Cardiac muscle cell (in vitro differentiated cells and primary cell): ENCODE results near the gene PRKCA. TPM values are rescaled to one million over a fixed set of nuclear protein-coding genes. Genes with fewer than 3 reads are reported as not detected.

Experiments
- DNase-seq, 2 donors: peaks; one replicate each; pipeline versions ENCODE4 v3.0.0 to v3.0.0-alpha.2; 2010 to 2017; ENCODE audit warnings: low read depth in 1 of 2, low spot score in 1 of 2
- H3K27ac ChIP-seq: fragments of 200-600 bp; sonication (generic); 2 replicates; pipeline ENCODE4 v1.5.1; 2016
- H3K27me3 ChIP-seq: fragments of 200-600 bp; sonication (generic); 2 replicates; pipeline ENCODE4 v1.6.0; 2016; ENCODE audit warnings: control low read depth
- H3K36me3 ChIP-seq: fragments of 200-600 bp; sonication (generic); 2 replicates; pipeline ENCODE4 v1.5.1; 2016; ENCODE audit warnings: control low read depth
- H3K4me1 ChIP-seq: fragments of 200-600 bp; sonication (generic); 2 replicates; pipeline ENCODE4 v1.8.1; 2017; ENCODE audit warnings: low read depth, mild to moderate bottlenecking, mixed run types
- H3K4me3 ChIP-seq: fragments of 200-600 bp; sonication (generic); 2 replicates; pipeline ENCODE4 v1.5.1; 2016; ENCODE audit warnings: mild to moderate bottlenecking
- H3K9me3 ChIP-seq: fragments of 200-600 bp; sonication (generic); 2 replicates; pipeline ENCODE4 v1.5.1; 2017; ENCODE audit warnings: low read depth, mild to moderate bottlenecking, control low read depth
- polyA plus RNA-seq: library from polyadenylated mRNA; unstranded; fragments of >200 nt; fragmentation: Nextera tagmentation; extraction: Ambion mirVana; gene quantifications from 2 replicates; pipeline ENCODE4 v1.2.1, GENCODE V29; 2016
- total RNA-seq: library from RNA; depleted of rRNA; stranded (reverse); fragments of >200 nt; gene quantifications from 2 replicates; pipeline ENCODE4 v1.2.3, GENCODE V29; 2016
- TF ChIP-seq, protein P1 (sequence below): IDR thresholded peaks from 2 replicates; pipeline ENCODE4 v1.5.1; 2012; ENCODE audit warnings: low read depth, mild to moderate bottlenecking, low read length

The PRKCA gene
- total and polyA plus RNA-seq, 2 experiments from 2014 or later = 3.1 to 10.3 TPM

DNA sequence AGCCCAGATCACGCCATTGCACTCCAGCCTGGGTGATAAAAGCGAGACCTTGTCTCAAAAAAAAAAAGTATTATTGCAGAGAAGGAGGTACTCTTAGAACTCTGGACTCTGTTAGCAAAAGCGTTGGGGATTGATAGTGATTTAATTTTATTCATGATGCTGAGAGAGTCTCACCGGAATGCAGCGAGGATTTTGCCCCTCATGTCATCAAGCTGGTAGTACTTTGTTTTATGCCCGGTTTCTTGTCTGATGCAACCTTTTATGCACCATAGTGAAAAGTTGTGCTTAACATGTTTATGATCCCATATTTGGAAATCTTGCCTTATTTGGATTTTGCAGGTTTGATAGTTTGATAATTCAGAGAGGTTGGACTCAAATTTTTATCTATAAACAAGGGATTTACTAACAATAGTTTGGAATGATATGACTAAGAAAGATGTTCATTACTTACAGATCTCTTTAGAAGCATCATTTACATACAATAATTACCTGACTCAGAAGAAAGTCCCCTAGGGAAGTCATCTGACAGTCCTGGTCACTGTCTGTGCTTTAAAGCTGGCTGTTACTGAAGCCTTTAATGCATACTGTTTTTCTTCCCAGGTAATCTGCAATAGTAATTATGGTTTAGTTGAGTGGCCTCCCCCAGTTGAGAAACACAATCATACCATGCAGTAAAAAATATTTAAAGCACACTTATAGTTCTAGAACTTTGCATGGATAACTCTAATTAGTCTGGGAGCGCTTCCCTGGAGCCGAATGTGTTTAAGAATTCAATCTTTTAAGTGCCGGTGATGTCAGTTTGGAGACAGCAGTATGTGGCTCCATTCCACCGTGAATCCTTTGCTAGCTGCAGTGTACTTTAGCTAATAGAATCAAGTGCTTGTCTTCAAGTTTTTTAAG is 120.9 kb downstream of the PRKCA start:
- Histone ChIP-seq H3K4me1 (peaks cover 5% of the 10 kb centered on the region), H3K4me3 (no peak overlapping the region), H3K27ac (no peak overlapping the region), H3K36me3 (no peaks in the 10 kb centered on the region), H3K27me3 (no peaks in the 10 kb centered on the region), H3K9me3 (no peaks in the 10 kb centered on the region)
- DNase-seq = peak in 1 of 2 donors; percentile 21
- TF ChIP-seq, protein P1, sequence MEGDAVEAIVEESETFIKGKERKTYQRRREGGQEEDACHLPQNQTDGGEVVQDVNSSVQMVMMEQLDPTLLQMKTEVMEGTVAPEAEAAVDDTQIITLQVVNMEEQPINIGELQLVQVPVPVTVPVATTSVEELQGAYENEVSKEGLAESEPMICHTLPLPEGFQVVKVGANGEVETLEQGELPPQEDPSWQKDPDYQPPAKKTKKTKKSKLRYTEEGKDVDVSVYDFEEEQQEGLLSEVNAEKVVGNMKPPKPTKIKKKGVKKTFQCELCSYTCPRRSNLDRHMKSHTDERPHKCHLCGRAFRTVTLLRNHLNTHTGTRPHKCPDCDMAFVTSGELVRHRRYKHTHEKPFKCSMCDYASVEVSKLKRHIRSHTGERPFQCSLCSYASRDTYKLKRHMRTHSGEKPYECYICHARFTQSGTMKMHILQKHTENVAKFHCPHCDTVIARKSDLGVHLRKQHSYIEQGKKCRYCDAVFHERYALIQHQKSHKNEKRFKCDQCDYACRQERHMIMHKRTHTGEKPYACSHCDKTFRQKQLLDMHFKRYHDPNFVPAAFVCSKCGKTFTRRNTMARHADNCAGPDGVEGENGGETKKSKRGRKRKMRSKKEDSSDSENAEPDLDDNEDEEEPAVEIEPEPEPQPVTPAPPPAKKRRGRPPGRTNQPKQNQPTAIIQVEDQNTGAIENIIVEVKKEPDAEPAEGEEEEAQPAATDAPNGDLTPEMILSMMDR = no peak

DNA sequence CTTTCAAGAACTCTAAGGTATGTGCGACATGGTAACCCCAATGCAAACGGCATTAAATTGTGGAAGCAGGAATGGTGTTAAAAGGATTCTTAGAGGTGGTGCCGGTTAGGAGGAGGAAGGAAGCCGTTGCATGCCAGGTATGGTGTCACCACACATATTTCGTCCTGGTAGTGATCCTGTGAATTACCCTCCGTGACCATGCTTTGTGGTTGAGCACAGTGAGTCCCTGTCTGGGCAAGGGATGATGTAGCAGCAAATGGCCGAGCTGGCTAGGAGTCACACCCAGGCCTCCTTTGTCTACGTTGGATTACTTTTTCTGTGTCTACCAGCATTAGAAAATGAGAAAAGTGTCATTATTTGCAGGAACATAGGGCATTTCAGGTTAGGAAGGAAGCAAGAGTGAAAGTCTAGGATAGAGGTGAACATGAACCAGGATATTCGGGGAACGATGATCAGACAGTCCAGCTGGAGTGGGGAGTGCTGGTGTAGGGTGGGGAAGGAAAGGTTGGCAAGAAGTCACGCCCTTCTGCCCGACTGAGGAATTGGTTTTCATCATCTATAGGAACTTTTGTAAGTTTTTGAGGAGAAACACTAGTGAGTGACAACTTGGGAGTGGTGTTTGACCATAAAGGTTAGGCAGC is 123.5 kb downstream of the PRKCA start:
- Histone ChIP-seq H3K36me3 (no peaks in the 10 kb centered on the region), H3K9me3 (no peaks in the 10 kb centered on the region), H3K4me1 (peaks cover 5% of the 10 kb centered on the region), H3K27me3 (no peaks in the 10 kb centered on the region), H3K27ac (no peak overlapping the region), H3K4me3 (no peak overlapping the region)
- TF ChIP-seq, protein P1 = no peak
- DNase-seq = no peak

DNA sequence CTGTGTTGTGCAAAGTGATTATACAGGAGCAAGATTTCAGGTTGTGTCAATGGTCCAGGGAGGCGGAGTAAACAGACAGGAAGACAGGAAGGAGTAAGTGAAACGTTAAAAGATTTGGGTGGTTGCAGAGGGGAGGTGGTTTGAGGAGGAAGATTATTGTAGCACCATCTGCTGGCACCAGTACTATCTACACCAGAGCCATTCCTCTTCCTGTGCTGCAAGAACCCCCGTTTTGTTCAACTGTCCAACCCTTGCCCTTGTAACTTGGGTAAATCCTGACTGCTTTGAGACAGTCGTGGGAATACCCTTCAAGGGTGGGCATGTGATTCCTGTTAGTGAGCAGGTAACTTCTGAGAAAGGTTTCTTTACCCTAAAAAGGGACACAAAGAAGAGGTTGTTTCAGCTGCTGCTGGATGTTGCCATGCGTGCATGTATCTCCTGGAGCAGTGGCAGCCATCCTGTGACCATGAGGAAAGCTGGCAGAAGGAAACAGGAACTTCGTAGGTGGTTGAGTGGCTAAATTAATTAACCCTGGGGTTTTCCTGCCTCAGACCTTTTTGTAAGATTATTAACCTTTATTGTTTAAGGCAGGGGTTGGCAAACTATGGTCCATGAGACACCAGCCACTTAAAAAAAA is 124.1 kb downstream of the PRKCA start:
- Histone ChIP-seq H3K36me3 (no peaks in the 10 kb centered on the region), H3K4me3 (no peak overlapping the region), H3K27me3 (no peaks in the 10 kb centered on the region), H3K4me1 (peaks cover 5% of the 10 kb centered on the region), H3K9me3 (no peaks in the 10 kb centered on the region), H3K27ac (no peak overlapping the region)
- peak in 1 of 2 donors; percentile 47 for DNase-seq
- TF ChIP-seq, protein P1 = peak; percentile 36

DNA sequence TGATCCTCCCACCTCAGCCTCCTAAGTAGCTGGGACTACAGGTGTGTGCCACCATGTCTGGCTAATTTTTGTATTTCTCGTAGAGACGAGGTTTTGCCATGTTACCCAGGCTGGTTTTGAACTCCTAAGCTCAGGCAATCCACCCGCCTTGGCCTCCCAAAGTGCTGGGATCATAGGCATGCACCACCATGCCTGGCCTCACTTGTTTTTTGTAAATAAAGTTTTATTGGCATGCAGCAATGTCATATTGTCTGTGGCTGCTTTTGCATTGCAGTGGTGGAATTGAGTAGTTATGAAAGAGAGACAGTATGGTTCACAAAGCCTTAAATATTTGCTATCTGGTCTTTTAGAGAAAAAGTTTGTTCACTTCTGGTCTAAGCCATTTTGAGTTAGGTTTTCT is 124.7 kb downstream of the PRKCA start:
- TF ChIP-seq, protein P1 = no peak
- peaks cover 5% of the 10 kb centered on the region for H3K4me1 ChIP-seq
- H3K9me3 ChIP-seq = no peaks in the 10 kb centered on the region
- H3K36me3 ChIP-seq = no peaks in the 10 kb centered on the region
- no peak for DNase-seq
- no peaks in the 10 kb centered on the region for H3K27me3 ChIP-seq
- H3K4me3 ChIP-seq = no peak overlapping the region
- no peak overlapping the region for H3K27ac ChIP-seq

DNA sequence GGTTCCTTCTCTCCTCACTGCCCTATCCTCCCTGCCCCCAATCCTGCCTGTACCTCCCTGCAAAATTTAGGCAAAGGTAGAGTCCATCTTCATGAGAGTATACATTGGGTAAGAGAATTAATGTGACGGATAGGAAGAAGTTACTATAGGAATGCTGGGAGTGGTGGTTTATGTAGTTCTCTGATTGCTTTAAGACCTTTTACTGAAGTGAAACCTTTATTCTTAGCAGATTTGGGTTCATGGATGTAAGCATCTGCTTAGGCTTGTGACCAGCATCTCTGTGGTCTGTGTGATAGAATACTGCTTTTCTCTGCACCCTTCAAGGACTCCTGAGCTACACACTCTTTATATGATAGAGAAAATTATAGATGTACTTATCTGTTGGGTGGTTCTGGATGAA is 127.3 kb downstream of the PRKCA start:
- H3K27me3 ChIP-seq = no peaks in the 10 kb centered on the region
- TF ChIP-seq, protein P1 = no peak

More for the DNA sequence above, 127.3 kb downstream of the PRKCA start:
- Histone ChIP-seq H3K27ac (no peak overlapping the region), H3K9me3 (no peaks in the 10 kb centered on the region), H3K4me1 (no peaks in the 10 kb centered on the region), H3K36me3 (no peaks in the 10 kb centered on the region), H3K4me3 (no peak overlapping the region)
- no peak for DNase-seq
